GM21360 (cell line): ENCODE data around the gene ACVR1B.

Experiments used
- ATAC-seq: cut with Tn5 transposase; IDR thresholded peaks from one replicate; pipeline ENCODE4 v1.9.1; 2021; ENCODE audit warnings: mild to moderate bottlenecking, moderate library complexity; ENCODE audit not compliant: unreplicated experiment

ACVR1B gene

GRCh38 chr12:52042706-52043385, 91.3 kb downstream of the ACVR1B start:
- ATAC-seq = no peak

GRCh38 chr12:52043386-52044212, 92.1 kb downstream of the ACVR1B start:
- ATAC-seq = no peak

- no peak for ATAC-seq
Measured at GRCh38 chr12:52044292-52044983, 92.9 kb downstream of the ACVR1B start.

- no peak for ATAC-seq
Measured at GRCh38 chr12:52045794-52046199, 94.3 kb downstream of the ACVR1B start.
